Right lobe of liver (tissue), 4 donors: ENCODE measurements around the gene CLINT1.

Experiments used
- CTCF ChIP-seq, 4 donors: fragments of 200-600 bp in 3 of 4; fragments of 450-650 bp in 1 of 4; IDR thresholded peaks; one replicate each; pipeline versions ENCODE4 v1.5.1 to v1.8.0; 2016 to 2022; ENCODE audit warnings: antibody characterized with exemption in 4 of 4, mild to moderate bottlenecking in 2 of 4
- POLR2A ChIP-seq: fragments of 450-650 bp; IDR thresholded peaks from one replicate; pipeline ENCODE4 v1.6.1; 2017; ENCODE audit warnings: antibody characterized with exemption, mild to moderate bottlenecking
- donor health status: DM: no; HTN: no; CAD: no.
- donor health status: DM: no; HTN: no; CAD: no.
- donor health status: DM: no; HTN: yes; CAD: no.

GRCh38 chr5:157758706-157759105 is 100.2 kb downstream of the CLINT1 start:
- TF ChIP-seq CTCF (IDR thresholded peaks at IDR 0.05) (no peak), POLR2A (no peak)
